Thoracic aorta (tissue), 2 donors: ENCODE results near the gene SERTM1. TPM values are rescaled to one million over a fixed set of nuclear protein-coding genes. Genes with fewer than 3 reads are reported as not detected.

Experiments used
- ATAC-seq: fragments of 150-250 bp; one replicate; pipeline ENCODE4 v1.8.0; 2017; ENCODE audit warnings: low read depth; ENCODE audit not compliant: insufficient number of reproducible peaks, low FRiP score
- DNase-seq: peaks from one replicate; pipeline ENCODE4 v3.0.0-alpha.2; 2020; ENCODE audit warnings: low spot score
- H3K27ac ChIP-seq, 2 donors: fragments of 200-600 bp; sonication (generic); 1 replicate in 1 of 2; 2 replicates in 1 of 2; pipeline ENCODE4 v1.5.1; 2016; ENCODE audit warnings: mild to moderate bottlenecking in 2 of 2, moderate library complexity in 2 of 2
- H3K27me3 ChIP-seq: fragments of 200-600 bp; sonication (generic); replicated peaks from 2 replicates; pipeline ENCODE4 v1.6.0; 2016; ENCODE audit warnings: mild to moderate bottlenecking; ENCODE audit not compliant: insufficient read depth
- H3K36me3 ChIP-seq: fragments of 200-600 bp; sonication (generic); one replicate; pipeline ENCODE4 v1.5.1; 2016
- H3K4me1 ChIP-seq, 2 donors: fragments of 200-600 bp; sonication (generic); 1 replicate in 1 of 2; 2 replicates in 1 of 2; pipeline versions ENCODE4 v1.5.1 to v1.6.0; 2016; ENCODE audit warnings: low read depth in 2 of 2, mild to moderate bottlenecking in 1 of 2; ENCODE audit not compliant: control insufficient read depth in 1 of 2
- H3K4me3 ChIP-seq: fragments of 200-600 bp; sonication (generic); 2 replicates; pipeline ENCODE4 v1.5.1; 2016; ENCODE audit warnings: mild to moderate bottlenecking
- H3K9me3 ChIP-seq: fragments of 200-600 bp; sonication (generic); 2 replicates; pipeline ENCODE4 v1.5.1; 2016
- total RNA-seq, 2 donors: library from RNA; depleted of rRNA; stranded (reverse); fragments of >200 nt; gene quantifications; one replicate each; pipeline versions ENCODE4 v1.1.0 to v1.2.3, GENCODE V29; 2016
- TF ChIP-seq, protein P1 (sequence below): fragments of 200-600 bp; sonication (generic); IDR thresholded peaks from one replicate; pipeline ENCODE4 v1.5.1; 2019; ENCODE audit warnings: antibody characterized with exemption

The SERTM1 gene
- total RNA-seq, 2 donors from 2014 or later: not detected

DNA sequence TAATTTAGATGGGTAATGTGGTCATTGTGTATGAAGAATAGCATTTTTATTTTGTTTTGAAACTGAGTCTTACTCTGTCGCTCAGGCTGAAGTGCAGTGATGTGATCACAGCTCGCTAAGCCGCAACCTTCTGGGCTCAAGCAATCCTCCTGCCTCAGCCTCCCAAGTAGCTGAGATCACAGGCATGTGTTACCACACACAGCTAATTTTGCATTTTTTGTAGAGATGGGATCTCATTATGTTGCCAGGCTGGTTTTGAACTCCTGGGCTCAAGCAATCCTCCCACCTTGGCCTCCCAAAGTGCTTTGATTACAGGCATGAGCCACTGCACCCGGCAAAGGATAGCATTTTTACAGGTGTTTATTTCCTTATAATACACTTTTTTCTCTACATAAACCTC, 36.6 kb downstream of the SERTM1 start:
- H3K36me3 ChIP-seq: no peaks in the 10 kb centered on the region
- DNase-seq (no peak), ATAC-seq (no peak)
- peaks cover 0 to 4% of the 10 kb centered on the region in 2 donors for H3K4me1 ChIP-seq
- no peaks in the 10 kb centered on the region for H3K27me3 ChIP-seq
- H3K4me3 ChIP-seq: no peak overlapping the region
- no peaks in the 10 kb centered on the region for H3K9me3 ChIP-seq
- no peak overlapping the region for H3K27ac ChIP-seq
- TF ChIP-seq, protein P1, sequence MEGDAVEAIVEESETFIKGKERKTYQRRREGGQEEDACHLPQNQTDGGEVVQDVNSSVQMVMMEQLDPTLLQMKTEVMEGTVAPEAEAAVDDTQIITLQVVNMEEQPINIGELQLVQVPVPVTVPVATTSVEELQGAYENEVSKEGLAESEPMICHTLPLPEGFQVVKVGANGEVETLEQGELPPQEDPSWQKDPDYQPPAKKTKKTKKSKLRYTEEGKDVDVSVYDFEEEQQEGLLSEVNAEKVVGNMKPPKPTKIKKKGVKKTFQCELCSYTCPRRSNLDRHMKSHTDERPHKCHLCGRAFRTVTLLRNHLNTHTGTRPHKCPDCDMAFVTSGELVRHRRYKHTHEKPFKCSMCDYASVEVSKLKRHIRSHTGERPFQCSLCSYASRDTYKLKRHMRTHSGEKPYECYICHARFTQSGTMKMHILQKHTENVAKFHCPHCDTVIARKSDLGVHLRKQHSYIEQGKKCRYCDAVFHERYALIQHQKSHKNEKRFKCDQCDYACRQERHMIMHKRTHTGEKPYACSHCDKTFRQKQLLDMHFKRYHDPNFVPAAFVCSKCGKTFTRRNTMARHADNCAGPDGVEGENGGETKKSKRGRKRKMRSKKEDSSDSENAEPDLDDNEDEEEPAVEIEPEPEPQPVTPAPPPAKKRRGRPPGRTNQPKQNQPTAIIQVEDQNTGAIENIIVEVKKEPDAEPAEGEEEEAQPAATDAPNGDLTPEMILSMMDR: no peak

DNA sequence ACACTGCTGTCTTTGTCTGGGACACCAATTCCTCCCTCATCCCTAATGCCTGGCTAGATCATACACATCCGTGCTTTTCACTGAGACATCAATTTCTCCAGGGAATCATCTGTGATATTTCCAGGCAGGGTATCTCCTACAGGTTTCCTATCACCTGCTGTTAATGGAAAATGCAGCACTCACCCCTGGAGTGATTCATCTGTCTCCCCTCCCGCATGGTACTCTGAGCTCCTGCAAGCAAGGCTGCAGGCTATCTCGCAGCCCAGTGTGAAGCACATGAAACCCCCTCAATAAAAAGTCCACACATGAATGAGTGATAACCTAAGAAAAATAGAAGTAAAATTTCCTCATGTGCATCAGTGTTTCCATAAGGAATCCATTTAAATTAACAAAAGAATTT, 38.5 kb downstream of the SERTM1 start:
- ATAC-seq (no peak), DNase-seq (no peak)
- Histone ChIP-seq H3K27me3 (no peaks in the 10 kb centered on the region), H3K4me1 (no peaks in the 10 kb centered on the region), H3K9me3 (no peaks in the 10 kb centered on the region), H3K27ac (no peak overlapping the region), H3K36me3 (no peaks in the 10 kb centered on the region), H3K4me3 (no peak overlapping the region)
- TF ChIP-seq, protein P1: no peak

DNA sequence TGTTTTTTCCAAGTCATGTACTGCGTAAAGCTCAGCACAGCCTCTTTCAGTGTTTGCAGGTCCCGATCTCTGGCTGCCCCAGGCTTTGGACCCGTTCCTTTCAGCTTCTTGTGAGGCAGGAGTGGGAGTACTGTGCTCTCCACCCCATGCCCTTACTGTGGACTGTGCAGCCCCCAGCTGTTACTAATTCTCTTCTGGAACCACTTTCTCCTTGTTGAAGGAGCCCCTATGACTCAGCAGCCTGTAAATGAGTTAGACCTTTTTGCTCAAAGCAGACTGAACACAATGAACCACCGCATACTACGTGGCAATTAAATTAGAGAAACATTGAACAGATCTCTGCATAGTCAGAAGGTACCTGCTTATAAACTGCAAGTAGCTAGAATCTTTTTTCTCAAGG, 39.0 kb downstream of the SERTM1 start:
- TF ChIP-seq, protein P1: no peak
- H3K4me1 ChIP-seq: no peaks in the 10 kb centered on the region
- ATAC-seq (no peak), DNase-seq (no peak)
- no peaks in the 10 kb centered on the region for H3K9me3 ChIP-seq
- H3K27ac ChIP-seq: no peak overlapping the region
- H3K36me3 ChIP-seq: no peaks in the 10 kb centered on the region
- H3K4me3 ChIP-seq: no peak overlapping the region
- no peaks in the 10 kb centered on the region for H3K27me3 ChIP-seq

DNA sequence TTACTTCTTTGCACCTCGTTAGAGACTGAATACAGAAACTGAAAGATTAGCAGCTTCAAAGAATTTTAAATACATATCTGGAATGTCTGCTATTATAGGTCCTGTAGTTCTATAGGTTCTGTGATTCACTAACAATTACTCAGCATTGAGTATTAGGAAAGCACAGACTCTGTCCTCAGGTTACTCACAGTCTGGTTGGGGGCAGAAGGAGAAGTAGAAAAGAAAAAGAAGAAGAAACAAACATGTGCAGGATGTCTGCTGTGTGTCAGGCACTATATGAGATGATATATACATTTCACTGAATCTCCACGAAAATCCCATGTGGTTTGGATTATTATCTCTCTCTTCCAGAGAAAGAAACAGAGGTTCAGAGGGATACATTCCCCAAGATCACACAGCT, 40.1 kb downstream of the SERTM1 start:
- TF ChIP-seq, protein P1: no peak
- no peaks in the 10 kb centered on the region for H3K4me1 ChIP-seq
- no peak overlapping the region for H3K27ac ChIP-seq
- no peaks in the 10 kb centered on the region for H3K27me3 ChIP-seq
- H3K36me3 ChIP-seq: no peaks in the 10 kb centered on the region
- ATAC-seq (no peak), DNase-seq (no peak)
- no peaks in the 10 kb centered on the region for H3K9me3 ChIP-seq
- no peak overlapping the region for H3K4me3 ChIP-seq

DNA sequence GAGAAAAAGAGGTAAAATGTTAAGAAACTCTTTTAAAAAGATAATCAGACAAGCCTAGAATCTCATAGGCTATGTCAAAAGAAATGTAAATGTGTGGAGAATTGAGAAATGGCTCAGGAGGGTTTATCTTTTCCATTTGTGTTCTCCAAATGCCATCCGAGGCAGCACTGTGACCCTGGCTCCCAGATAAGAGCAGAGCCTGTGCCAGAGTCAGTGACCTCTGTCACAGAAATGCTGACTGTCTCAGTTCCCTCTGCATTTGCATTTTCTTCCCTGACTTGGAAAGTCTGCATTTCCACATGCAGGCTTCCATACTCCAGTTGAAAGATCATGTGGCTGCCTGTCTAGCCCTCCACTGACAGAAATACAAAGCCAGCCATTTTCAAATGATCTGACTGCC, 42.0 kb downstream of the SERTM1 start:
- no peak for ATAC-seq

More for the DNA sequence above, 42.0 kb downstream of the SERTM1 start:
- H3K36me3 ChIP-seq: no peaks in the 10 kb centered on the region
- H3K9me3 ChIP-seq: no peaks in the 10 kb centered on the region
- no peaks in the 10 kb centered on the region for H3K4me1 ChIP-seq
- no peak overlapping the region for H3K27ac ChIP-seq
- TF ChIP-seq, protein P1: no peak
- H3K27me3 ChIP-seq: no peaks in the 10 kb centered on the region
- no peak overlapping the region for H3K4me3 ChIP-seq
- DNase-seq: no peak
